ENCODE measurements around the gene HDAC4. TPM values are rescaled to one million over a fixed set of nuclear protein-coding genes. Genes with fewer than 3 reads are reported as not detected.

The HDAC4 gene
- total RNA-seq, 1 experiment from 2014 or later = 32.0 TPM

DNA sequence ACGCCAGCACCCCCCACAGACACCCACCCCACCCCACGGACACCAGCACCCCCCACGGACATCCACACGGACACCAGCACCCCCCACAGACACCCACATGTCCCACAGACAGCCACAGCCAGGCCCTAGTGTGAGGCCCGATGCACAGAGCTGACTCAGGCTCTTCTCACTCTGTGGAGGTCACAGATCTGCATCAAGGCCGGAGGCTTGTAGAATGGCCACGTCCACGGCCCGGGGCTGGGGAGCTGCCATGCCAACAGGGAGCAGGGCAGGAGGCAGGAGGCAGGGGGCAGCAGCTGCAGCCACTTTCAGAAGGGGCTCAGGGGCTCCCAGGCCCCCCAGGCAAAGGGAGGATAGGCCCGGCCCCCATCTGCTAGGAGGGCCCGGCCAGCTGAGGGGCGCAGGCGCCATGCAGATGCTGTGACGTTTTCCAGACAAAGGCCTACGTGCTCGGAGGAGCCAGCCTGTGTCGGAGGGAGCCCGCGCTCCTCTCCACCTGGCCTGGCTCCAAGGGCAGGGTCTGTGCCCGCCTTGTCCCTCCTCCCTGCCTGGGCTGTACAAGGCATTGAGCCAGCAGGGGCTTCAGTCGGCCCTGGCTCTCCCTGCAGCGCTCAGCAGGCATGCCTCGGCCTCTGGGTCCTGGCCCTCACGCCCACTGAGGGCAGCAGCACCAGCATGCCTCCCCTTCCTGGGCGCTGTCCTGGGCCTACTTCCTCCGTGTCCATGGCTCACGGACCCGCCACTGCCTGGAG lies 304.0 kb downstream of the HDAC4 start:
- H3K27me3 ChIP-seq (ENCODE audit: insufficient read depth, low read length) = no peaks in the 10 kb centered on the region
- DNase-seq = no peak
- no CpG with 5 or more reads among the region's 28 CpGs for WGBS (ENCODE audit: extremely low coverage, insufficient read length, low lambda C conversion rate)
- no peak overlapping the region for H3K56ac ChIP-seq (ENCODE audit: insufficient read length, low read depth, low read length)
- no peak overlapping the region for H2AK5ac ChIP-seq (ENCODE audit: insufficient read length, low read length)
- H3K9ac ChIP-seq (ENCODE audit: extremely low read depth, insufficient read length, low read length) = no peak overlapping the region
- Mint-ChIP-seq H3K27me3 (ENCODE audit: low read depth) (no peaks in the 10 kb centered on the region), H3K9me3 (no peaks in the 10 kb centered on the region), H3K4me1 (peaks cover 5 to 9% of the 10 kb centered on the region in 2 experiments; a peak in 3 of 4 replicates), H3K4me3 (no peak overlapping the region), H3K27ac (peak overlapping the region in 1 of 3 experiments; percentile 85; a peak in 2 of 7 replicates), H3K36me3 (ENCODE audit: insufficient read depth in 1 of 3, low read depth in 3 of 3) (peaks cover 3 to 12% (median 4%) of the 10 kb centered on the region in 3 experiments; a peak in 4 of 7 replicates)
- H2BK20ac ChIP-seq (ENCODE audit: low read depth, low read length, poor library complexity, severe bottlenecking) = no peak overlapping the region
- TF ChIP-seq, protein P1, sequence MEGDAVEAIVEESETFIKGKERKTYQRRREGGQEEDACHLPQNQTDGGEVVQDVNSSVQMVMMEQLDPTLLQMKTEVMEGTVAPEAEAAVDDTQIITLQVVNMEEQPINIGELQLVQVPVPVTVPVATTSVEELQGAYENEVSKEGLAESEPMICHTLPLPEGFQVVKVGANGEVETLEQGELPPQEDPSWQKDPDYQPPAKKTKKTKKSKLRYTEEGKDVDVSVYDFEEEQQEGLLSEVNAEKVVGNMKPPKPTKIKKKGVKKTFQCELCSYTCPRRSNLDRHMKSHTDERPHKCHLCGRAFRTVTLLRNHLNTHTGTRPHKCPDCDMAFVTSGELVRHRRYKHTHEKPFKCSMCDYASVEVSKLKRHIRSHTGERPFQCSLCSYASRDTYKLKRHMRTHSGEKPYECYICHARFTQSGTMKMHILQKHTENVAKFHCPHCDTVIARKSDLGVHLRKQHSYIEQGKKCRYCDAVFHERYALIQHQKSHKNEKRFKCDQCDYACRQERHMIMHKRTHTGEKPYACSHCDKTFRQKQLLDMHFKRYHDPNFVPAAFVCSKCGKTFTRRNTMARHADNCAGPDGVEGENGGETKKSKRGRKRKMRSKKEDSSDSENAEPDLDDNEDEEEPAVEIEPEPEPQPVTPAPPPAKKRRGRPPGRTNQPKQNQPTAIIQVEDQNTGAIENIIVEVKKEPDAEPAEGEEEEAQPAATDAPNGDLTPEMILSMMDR (conservative IDR thresholded peaks at IDR 0.05) = no peak
- no peaks in the 10 kb centered on the region for H3K79me2 ChIP-seq (ENCODE audit: insufficient read depth, low read length)
- no peak overlapping the region for H3K18ac ChIP-seq (ENCODE audit: insufficient read length, low read depth, low read length)
- no peak overlapping the region for H3K27ac ChIP-seq (ENCODE audit: insufficient read length, low read depth, low read length)
- H4K20me1 ChIP-seq (ENCODE audit: control insufficient read depth, insufficient read depth, insufficient read length) = peaks cover 3% of the 10 kb centered on the region
- H3T11ph ChIP-seq (ENCODE audit: low read length) = no peak overlapping the region
- peak overlapping the region; percentile 4; the same call in 1 of the 2 replicates for H3K14ac ChIP-seq (ENCODE audit: insufficient read depth, low read length)
- H3K23ac ChIP-seq (ENCODE audit: insufficient read length, low read depth, low read length) = no peak overlapping the region
- no peaks in the 10 kb centered on the region for H3K79me1 ChIP-seq (ENCODE audit: insufficient read depth, low read depth, low read length, poor library complexity, severe bottlenecking)
- H2AFZ ChIP-seq (ENCODE audit: low read length) = no peak overlapping the region
- no peak overlapping the region for H2BK15ac ChIP-seq (ENCODE audit: low read depth, low read length)
- no peaks in the 10 kb centered on the region for H3K4me1 ChIP-seq (ENCODE audit: insufficient read depth, low read length)
- H2BK12ac ChIP-seq (ENCODE audit: insufficient read length, low read depth, low read length) = no peak overlapping the region
- no peaks in the 10 kb centered on the region for H3K9me3 ChIP-seq (ENCODE audit: control insufficient read depth, low read depth, low read length)
- no peak overlapping the region for H3K4me2 ChIP-seq (ENCODE audit: insufficient read depth, insufficient read length, low read length)
- H4K5ac ChIP-seq (ENCODE audit: insufficient read length, low read depth, low read length) = no peak overlapping the region
- H4K8ac ChIP-seq (replicated peaks; ENCODE audit: insufficient read length, low read depth, low read length) = no peak overlapping the region
- no peak overlapping the region for H2BK5ac ChIP-seq (ENCODE audit: insufficient read length, low read length)
- no peaks in the 10 kb centered on the region for H3K23me2 ChIP-seq (ENCODE audit: insufficient read length, low read depth, low read length, poor library complexity, severe bottlenecking)
- no peak overlapping the region for H3K4ac ChIP-seq (ENCODE audit: low read depth, low read length)
- H4K91ac ChIP-seq (ENCODE audit: insufficient read length, low read depth, low read length) = no peak overlapping the region
- H2BK120ac ChIP-seq (ENCODE audit: low read depth, low read length, poor library complexity, severe bottlenecking) = no peak overlapping the region
